ENCODE results near the gene RPIA.
"Not testable (repeated sequence)": the region's sequence is repeated elsewhere in the genome, so short reads cannot be mapped to it uniquely, and the experiment has no call there.

Gene RPIA

GRCh38 chr2:88691339-88692183 lies at the start of gene RPIA:
RPIA (plus strand) TSS chr2:88691673; CDS start chr2:88691699, 26 bp downstream.
- peak; percentile 98 for DNase-seq (ENCODE audit: low spot score)

- no peak for DNase-seq (ENCODE audit: low spot score)
Observed at GRCh38 chr2:88642278-88642677, 49.2 kb upstream of the RPIA start.

GRCh38 chr2:88645291-88645882 lies 46.1 kb upstream of the RPIA start:
- DNase-seq (ENCODE audit: low spot score) = not testable (repeated sequence)

GRCh38 chr2:88651646-88652045 lies 39.8 kb upstream of the RPIA start:
- DNase-seq (ENCODE audit: low spot score) = no peak

- no peak for DNase-seq (ENCODE audit: low spot score)
Observed at GRCh38 chr2:88654714-88655113, 36.8 kb upstream of the RPIA start.

GRCh38 chr2:88656690-88657089 lies 34.8 kb upstream of the RPIA start:
- DNase-seq (ENCODE audit: low spot score) = no peak

- DNase-seq (ENCODE audit: low spot score) = no peak
Observed at GRCh38 chr2:88657131-88657530, 34.3 kb upstream of the RPIA start.

GRCh38 chr2:88658326-88658725 lies 33.1 kb upstream of the RPIA start:
- DNase-seq (ENCODE audit: low spot score) = no peak

- DNase-seq (ENCODE audit: low spot score) = no peak
Observed at GRCh38 chr2:88658881-88659537, 32.5 kb upstream of the RPIA start.

- DNase-seq (ENCODE audit: low spot score) = no peak
Observed at GRCh38 chr2:88659538-88659915, 31.9 kb upstream of the RPIA start.

GRCh38 chr2:88660622-88661021 lies 30.9 kb upstream of the RPIA start:
- no peak for DNase-seq (ENCODE audit: low spot score)

- DNase-seq (ENCODE audit: low spot score) = no peak
Observed at GRCh38 chr2:88666576-88666975, 24.9 kb upstream of the RPIA start.

- no peak for DNase-seq (ENCODE audit: low spot score)
Observed at GRCh38 chr2:88667219-88667618, 24.3 kb upstream of the RPIA start.

- DNase-seq (ENCODE audit: low spot score) = no peak
Observed at GRCh38 chr2:88668862-88669261, 22.6 kb upstream of the RPIA start.

- DNase-seq (ENCODE audit: low spot score) = no peak
Observed at GRCh38 chr2:88669482-88670214, 21.8 kb upstream of the RPIA start.

GRCh38 chr2:88671786-88672427 lies 19.6 kb upstream of the RPIA start:
- no peak for DNase-seq (ENCODE audit: low spot score)

GRCh38 chr2:88673363-88673762 lies 18.1 kb upstream of the RPIA start:
- DNase-seq (ENCODE audit: low spot score) = no peak

GRCh38 chr2:88680266-88680902 lies 11.1 kb upstream of the RPIA start:
- no peak for DNase-seq (ENCODE audit: low spot score)

GRCh38 chr2:88680916-88681315 lies 10.6 kb upstream of the RPIA start:
- DNase-seq (ENCODE audit: low spot score) = no peak

GRCh38 chr2:88683160-88684021 lies 8.1 kb upstream of the RPIA start:
- no peak for DNase-seq (ENCODE audit: low spot score)

Measured in ecto neural progenitor cell (in vitro differentiated cells).